ENCODE measurements around the gene SLC9A3.

Gene SLC9A3

GRCh38 chr5:538271-538771 is 14.1 kb upstream of the SLC9A3 start:
- DNase-seq = no peak

- DNase-seq = no peak
Observed at GRCh38 chr5:537621-538071, 13.4 kb upstream of the SLC9A3 start.

GRCh38 chr5:537098-537497 is 12.8 kb upstream of the SLC9A3 start:
- no peak for DNase-seq

- DNase-seq = no peak
Observed at GRCh38 chr5:535846-536698, 11.8 kb upstream of the SLC9A3 start.

GRCh38 chr5:534743-535671 is 10.8 kb upstream of the SLC9A3 start:
- DNase-seq = no peak

GRCh38 chr5:533955-534742 is 9.9 kb upstream of the SLC9A3 start:
- DNase-seq = no peak

GRCh38 chr5:533243-533954 is 9.2 kb upstream of the SLC9A3 start:
- no peak for DNase-seq

GRCh38 chr5:532521-533242 is 8.4 kb upstream of the SLC9A3 start:
- no peak for DNase-seq

GRCh38 chr5:531749-532315 is 7.6 kb upstream of the SLC9A3 start:
- DNase-seq = no peak

- DNase-seq = no peak
Observed at GRCh38 chr5:531101-531748, 7.0 kb upstream of the SLC9A3 start.

- no peak for DNase-seq
Observed at GRCh38 chr5:530001-530955, 6.0 kb upstream of the SLC9A3 start.

- no peak for DNase-seq
Observed at GRCh38 chr5:528629-529511, 4.6 kb upstream of the SLC9A3 start.

GRCh38 chr5:527646-528628 is 3.7 kb upstream of the SLC9A3 start:
- no peak for DNase-seq

GRCh38 chr5:526456-527088 is 2.3 kb upstream of the SLC9A3 start:
- DNase-seq = no peak

GRCh38 chr5:525916-526315 is 1.7 kb upstream of the SLC9A3 start:
- DNase-seq = no peak
